WERI-Rb-1 (cell line): ENCODE results near the gene SLC48A1.
A peak's percentile ranks its signal among the peaks of the same experiment; 100 is the strongest.

ENCODE experiments used
- DNase-seq: peaks from one replicate; pipeline ENCODE4 v3.0.0-alpha.2; 2020
- H3K27ac ChIP-seq: fragments of 250-450 bp; sonication (Bioruptor Pico); 2 replicates; pipeline ENCODE4 v1.5.1; 2020; ENCODE audit warnings: mild to moderate bottlenecking, moderate library complexity
- H3K27me3 ChIP-seq: fragments of 250-450 bp; sonication (Bioruptor Pico); 2 replicates; pipeline ENCODE4 v1.5.1; 2021; ENCODE audit warnings: mild to moderate bottlenecking, low read depth, moderate library complexity; ENCODE audit not compliant: insufficient read depth, severe bottlenecking
- H3K36me3 ChIP-seq: fragments of 250-450 bp; sonication (Bioruptor Pico); 2 replicates; pipeline ENCODE4 v1.5.1; 2020; ENCODE audit warnings: mild to moderate bottlenecking, moderate library complexity
- H3K4me3 ChIP-seq: 2 replicates; pipeline ENCODE4 v1.5.1; 2011; ENCODE audit warnings: low read depth, mild to moderate bottlenecking, control low read depth, low read length
- H3K9me3 ChIP-seq: fragments of 250-450 bp; sonication (Bioruptor Pico); 2 replicates; pipeline ENCODE4 v1.5.1; 2021; ENCODE audit warnings: mild to moderate bottlenecking, moderate library complexity; ENCODE audit not compliant: severe bottlenecking
- TF ChIP-seq, protein P1 (sequence below): IDR thresholded peaks from 2 replicates; pipeline ENCODE4 v1.5.1; 2011; ENCODE audit warnings: low read depth, mild to moderate bottlenecking, control low read depth, inconsistent platforms, low read length

SLC48A1 gene

GRCh38 chr12:47763481-47764346 lies 9.3 kb upstream of the SLC48A1 start:
- H3K36me3 ChIP-seq: no peaks in the 10 kb centered on the region

GRCh38 chr12:47766502-47767215 lies 6.4 kb upstream of the SLC48A1 start:
- no peak overlapping the region for H3K4me3 ChIP-seq
- TF ChIP-seq, protein P1, sequence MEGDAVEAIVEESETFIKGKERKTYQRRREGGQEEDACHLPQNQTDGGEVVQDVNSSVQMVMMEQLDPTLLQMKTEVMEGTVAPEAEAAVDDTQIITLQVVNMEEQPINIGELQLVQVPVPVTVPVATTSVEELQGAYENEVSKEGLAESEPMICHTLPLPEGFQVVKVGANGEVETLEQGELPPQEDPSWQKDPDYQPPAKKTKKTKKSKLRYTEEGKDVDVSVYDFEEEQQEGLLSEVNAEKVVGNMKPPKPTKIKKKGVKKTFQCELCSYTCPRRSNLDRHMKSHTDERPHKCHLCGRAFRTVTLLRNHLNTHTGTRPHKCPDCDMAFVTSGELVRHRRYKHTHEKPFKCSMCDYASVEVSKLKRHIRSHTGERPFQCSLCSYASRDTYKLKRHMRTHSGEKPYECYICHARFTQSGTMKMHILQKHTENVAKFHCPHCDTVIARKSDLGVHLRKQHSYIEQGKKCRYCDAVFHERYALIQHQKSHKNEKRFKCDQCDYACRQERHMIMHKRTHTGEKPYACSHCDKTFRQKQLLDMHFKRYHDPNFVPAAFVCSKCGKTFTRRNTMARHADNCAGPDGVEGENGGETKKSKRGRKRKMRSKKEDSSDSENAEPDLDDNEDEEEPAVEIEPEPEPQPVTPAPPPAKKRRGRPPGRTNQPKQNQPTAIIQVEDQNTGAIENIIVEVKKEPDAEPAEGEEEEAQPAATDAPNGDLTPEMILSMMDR: no peak
- H3K9me3 ChIP-seq: no peaks in the 10 kb centered on the region

More at GRCh38 chr12:47763481-47764346, 9.3 kb upstream of the SLC48A1 start:
- no peak for DNase-seq
- Histone ChIP-seq H3K9me3 (no peaks in the 10 kb centered on the region), H3K27me3 (no peaks in the 10 kb centered on the region), H3K27ac (peak overlapping the region; percentile 58), H3K4me3 (no peak overlapping the region)
- TF ChIP-seq, protein P1: no peak

DNA sequence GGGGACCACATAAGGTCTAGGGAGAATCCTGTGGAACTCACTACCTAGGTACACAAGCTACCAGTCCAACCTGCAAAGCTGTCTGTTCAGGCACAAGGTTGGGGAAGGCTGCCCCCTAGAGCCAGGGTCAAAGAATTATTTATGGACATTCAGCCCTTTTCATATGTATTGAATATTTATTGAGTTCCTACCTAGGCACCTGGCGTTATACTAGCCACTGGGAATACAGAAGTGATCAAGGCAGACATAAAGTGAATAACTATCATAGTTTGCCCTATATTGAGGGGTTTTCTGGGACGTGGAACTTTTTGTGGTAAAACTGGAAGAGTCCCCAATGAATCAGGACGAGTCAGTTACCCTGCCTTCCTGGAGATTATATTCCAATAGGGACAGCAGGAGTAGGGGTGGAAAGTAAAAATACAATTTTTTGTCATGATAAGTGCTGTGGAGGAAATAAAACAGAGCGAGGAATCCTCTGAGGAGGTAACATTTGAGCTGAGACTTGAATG lies 5.8 kb upstream of the SLC48A1 start:
- DNase-seq: peak; percentile 71
- Histone ChIP-seq H3K27ac (no peak overlapping the region), H3K36me3 (no peaks in the 10 kb centered on the region), H3K9me3 (no peaks in the 10 kb centered on the region), H3K27me3 (no peaks in the 10 kb centered on the region), H3K4me3 (no peak overlapping the region)
- TF ChIP-seq, protein P1: peak; percentile 53

More at GRCh38 chr12:47766502-47767215, 6.4 kb upstream of the SLC48A1 start:
- no peaks in the 10 kb centered on the region for H3K36me3 ChIP-seq
- no peak for DNase-seq
- H3K27ac ChIP-seq: no peak overlapping the region
- H3K27me3 ChIP-seq: no peaks in the 10 kb centered on the region

- Histone ChIP-seq H3K36me3 (no peaks in the 10 kb centered on the region; the same call in 1 of the 2 replicates), H3K27ac (no peak overlapping the region), H3K27me3 (no peaks in the 10 kb centered on the region), H3K4me3 (no peak overlapping the region), H3K9me3 (no peaks in the 10 kb centered on the region)
- no peak for DNase-seq
- TF ChIP-seq, protein P1: no peak
These were observed 4.7 kb upstream of the SLC48A1 start for GRCh38 chr12:47768323-47768811.

DNA sequence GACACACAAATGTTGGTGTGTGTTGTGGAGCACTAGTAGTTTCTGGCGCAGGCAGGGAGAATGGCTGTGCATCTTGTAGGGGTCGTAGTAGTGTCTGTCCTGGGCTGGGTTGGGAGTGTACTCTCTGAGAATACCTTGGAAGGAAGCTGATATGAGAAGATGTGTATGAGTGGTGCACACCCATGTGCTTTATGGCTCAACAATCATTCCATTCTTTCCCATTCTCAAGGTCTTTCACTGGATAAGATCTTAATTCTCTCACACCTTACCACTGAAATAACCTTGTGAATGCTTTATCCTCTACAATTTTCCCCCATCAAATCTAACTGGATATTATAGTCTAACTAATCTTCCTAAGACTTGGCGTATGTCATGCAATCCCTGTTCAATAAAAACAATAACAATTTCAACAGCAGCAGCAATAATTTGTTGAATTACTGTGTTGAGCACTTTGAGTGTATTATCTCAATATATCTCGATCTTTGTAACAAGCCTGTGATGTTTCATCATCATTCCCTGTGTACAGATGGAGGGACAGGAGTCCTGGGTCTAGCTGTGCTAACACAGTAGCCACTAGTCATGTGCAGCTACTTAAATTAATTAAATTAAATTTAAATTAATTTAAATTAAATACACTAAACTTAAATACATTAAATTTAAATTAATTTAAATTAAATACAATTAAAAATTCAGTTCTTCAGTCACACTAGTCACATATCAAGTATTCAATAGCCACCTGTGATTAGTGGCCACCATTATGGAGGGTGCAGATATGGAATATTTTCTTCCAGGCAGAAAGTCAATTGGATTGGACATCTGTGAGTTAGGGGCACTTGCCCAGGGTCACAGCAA lies 3.6 kb upstream of the SLC48A1 start:
- Histone ChIP-seq H3K4me3 (no peak overlapping the region), H3K36me3 (no peaks in the 10 kb centered on the region; the same call in 1 of the 2 replicates), H3K9me3 (no peaks in the 10 kb centered on the region), H3K27me3 (no peaks in the 10 kb centered on the region), H3K27ac (no peak overlapping the region)
- no peak for DNase-seq
- TF ChIP-seq, protein P1: no peak
